ENCODE measurements around the gene RAC2.

DNA sequence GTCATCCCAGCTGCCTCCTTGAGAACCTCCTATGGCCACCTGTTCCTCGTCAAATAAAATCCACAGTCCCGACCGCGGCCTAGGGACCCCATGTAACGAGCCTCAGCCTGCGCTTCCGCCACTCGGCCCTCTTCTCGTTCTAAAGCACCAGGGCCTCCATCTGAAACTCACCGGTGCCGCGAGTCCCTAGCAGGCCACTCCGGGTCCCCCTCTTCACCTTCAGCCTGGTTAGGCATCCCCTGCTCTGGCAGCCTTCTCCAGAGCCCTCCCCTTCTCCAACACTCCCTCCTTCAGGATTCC lies 29.4 kb downstream of the RAC2 start:
- TF ChIP-seq, protein P1, sequence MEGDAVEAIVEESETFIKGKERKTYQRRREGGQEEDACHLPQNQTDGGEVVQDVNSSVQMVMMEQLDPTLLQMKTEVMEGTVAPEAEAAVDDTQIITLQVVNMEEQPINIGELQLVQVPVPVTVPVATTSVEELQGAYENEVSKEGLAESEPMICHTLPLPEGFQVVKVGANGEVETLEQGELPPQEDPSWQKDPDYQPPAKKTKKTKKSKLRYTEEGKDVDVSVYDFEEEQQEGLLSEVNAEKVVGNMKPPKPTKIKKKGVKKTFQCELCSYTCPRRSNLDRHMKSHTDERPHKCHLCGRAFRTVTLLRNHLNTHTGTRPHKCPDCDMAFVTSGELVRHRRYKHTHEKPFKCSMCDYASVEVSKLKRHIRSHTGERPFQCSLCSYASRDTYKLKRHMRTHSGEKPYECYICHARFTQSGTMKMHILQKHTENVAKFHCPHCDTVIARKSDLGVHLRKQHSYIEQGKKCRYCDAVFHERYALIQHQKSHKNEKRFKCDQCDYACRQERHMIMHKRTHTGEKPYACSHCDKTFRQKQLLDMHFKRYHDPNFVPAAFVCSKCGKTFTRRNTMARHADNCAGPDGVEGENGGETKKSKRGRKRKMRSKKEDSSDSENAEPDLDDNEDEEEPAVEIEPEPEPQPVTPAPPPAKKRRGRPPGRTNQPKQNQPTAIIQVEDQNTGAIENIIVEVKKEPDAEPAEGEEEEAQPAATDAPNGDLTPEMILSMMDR (IDR thresholded peaks at IDR 0.05) = no peak
- TF ChIP-seq POLR2A (IDR thresholded peaks at IDR 0.05) = no peak
